Islet precursor cell (in vitro differentiated cells): ENCODE data around the gene BATF3.
"Not testable (repeated sequence)": the region's sequence is repeated elsewhere in the genome, so short reads cannot be mapped to it uniquely, and the experiment has no call there.

Source experiments
- DNase-seq: peaks from one replicate; pipeline ENCODE4 v3.0.0-alpha.2; 2018

BATF3 gene

GRCh38 chr1:212699625-212700222 is at the start of gene BATF3:
TSS of gene BATF3 (minus strand) at chr1:212699840. CDS start at chr1:212699762, 78 bp downstream.
- DNase-seq, result no peak

- DNase-seq, result no peak
These were observed 46.9 kb upstream of the BATF3 start for GRCh38 chr1:212746546-212746945.

GRCh38 chr1:212745303-212745702 is 45.7 kb upstream of the BATF3 start:
- DNase-seq, result no peak

- DNase-seq, result peak; percentile 60
These were observed 44.3 kb upstream of the BATF3 start for GRCh38 chr1:212743901-212744475.

GRCh38 chr1:212738330-212738729 is 38.7 kb upstream of the BATF3 start:
- no peak for DNase-seq

GRCh38 chr1:212737559-212737958 is 37.9 kb upstream of the BATF3 start:
- no peak for DNase-seq

- no peak for DNase-seq
These were observed 33.5 kb upstream of the BATF3 start for GRCh38 chr1:212733109-212733508.

- DNase-seq, result no peak
These were observed 32.0 kb upstream of the BATF3 start for GRCh38 chr1:212731630-212732029.

- no peak for DNase-seq
These were observed 29.0 kb upstream of the BATF3 start for GRCh38 chr1:212728606-212729005.

- no peak for DNase-seq
These were observed 27.9 kb upstream of the BATF3 start for GRCh38 chr1:212727386-212728181.

- not testable (repeated sequence) for DNase-seq
These were observed 25.0 kb upstream of the BATF3 start for GRCh38 chr1:212724679-212725078.

- no peak for DNase-seq
These were observed 22.8 kb upstream of the BATF3 start for GRCh38 chr1:212722270-212722957.

GRCh38 chr1:212721388-212722247 is 22.0 kb upstream of the BATF3 start:
- no peak for DNase-seq

GRCh38 chr1:212719633-212720032 is 20.0 kb upstream of the BATF3 start:
- no peak for DNase-seq

- DNase-seq, result no peak
These were observed 18.9 kb upstream of the BATF3 start for GRCh38 chr1:212718499-212718898.

- DNase-seq, result no peak
These were observed 16.5 kb upstream of the BATF3 start for GRCh38 chr1:212716161-212716560.

GRCh38 chr1:212713465-212714136 is 14.0 kb upstream of the BATF3 start:
- no peak for DNase-seq

GRCh38 chr1:212712451-212713303 is 13.0 kb upstream of the BATF3 start:
- DNase-seq, result no peak

GRCh38 chr1:212711974-212712373 is 12.3 kb upstream of the BATF3 start:
- DNase-seq, result not testable (repeated sequence)

- no peak for DNase-seq
These were observed 10.9 kb upstream of the BATF3 start for GRCh38 chr1:212710566-212710965.

GRCh38 chr1:212703991-212704564 is 4.4 kb upstream of the BATF3 start:
- DNase-seq, result no peak
